Measurements from ENCODE around the gene MYD88. TPM values are rescaled to one million over a fixed set of nuclear protein-coding genes. Genes with fewer than 3 reads are reported as not detected.
A peak's percentile ranks its signal among the peaks of the same experiment; 100 is the strongest.
"Not testable (repeated sequence)": the region's sequence is repeated elsewhere in the genome, so short reads cannot be mapped to it uniquely, and the experiment has no call there.

Gene MYD88
- total and polyA plus RNA-seq, 4 experiments from 2014 or later = 50.5 to 129 (median 80.8) TPM

- no peaks in the 10 kb centered on the region for H3K36me3 Mint-ChIP-seq
- ChIA-PET POLR2A (ENCODE audit: partially characterized antibody) (interaction anchor here (0.9 to 1.9 kb wide), 2 partner anchors 18 to 20 kb away, joined by 3 to 7 read pairs; partner anchors contain the start of genes ACAA1 and MYD88), CTCF (ENCODE audit: partially characterized antibody) (interaction anchor here (0.9 to 1.0 kb wide), 2 partner anchors 10 to 20 kb away, joined by 3 to 4 read pairs; partner anchors contain the start of gene ACAA1)
- no peak for DNase-seq
- no peaks in the 10 kb centered on the region for H3K9me3 ChIP-seq (ENCODE audit: control insufficient read depth in 1 of 2, low read length in 2 of 2)
- H3K4me1 ChIP-seq (ENCODE audit: insufficient read depth, low read length) = peaks cover 7% of the 10 kb centered on the region
- no peaks in the 10 kb centered on the region for H3K9me3 Mint-ChIP-seq
- H3K4me3 Mint-ChIP-seq = no peak overlapping the region
- no peaks in the 10 kb centered on the region for H3K27me3 Mint-ChIP-seq
- intact Hi-C loops (cut with micrococcal nuclease) = no loop called here
- no peak overlapping the region for H3K27ac Mint-ChIP-seq
- peaks cover under 1 to 6% (median 2%) of the 10 kb centered on the region in 4 donors for H3K4me1 Mint-ChIP-seq
- H3K27me3 ChIP-seq (ENCODE audit: insufficient read depth, low read length) = no peaks in the 10 kb centered on the region
- H3K4me3 ChIP-seq (ENCODE audit: low read length in 2 of 2) = no peak overlapping the region
- no peaks in the 10 kb centered on the region for H3K36me3 ChIP-seq (ENCODE audit: insufficient read depth, low read length)
- H3K27ac ChIP-seq (ENCODE audit: low read depth, low read length) = no peak overlapping the region
Observed at GRCh38 chr3:38157117-38157516, 18.7 kb downstream of the MYD88 start.

DNA sequence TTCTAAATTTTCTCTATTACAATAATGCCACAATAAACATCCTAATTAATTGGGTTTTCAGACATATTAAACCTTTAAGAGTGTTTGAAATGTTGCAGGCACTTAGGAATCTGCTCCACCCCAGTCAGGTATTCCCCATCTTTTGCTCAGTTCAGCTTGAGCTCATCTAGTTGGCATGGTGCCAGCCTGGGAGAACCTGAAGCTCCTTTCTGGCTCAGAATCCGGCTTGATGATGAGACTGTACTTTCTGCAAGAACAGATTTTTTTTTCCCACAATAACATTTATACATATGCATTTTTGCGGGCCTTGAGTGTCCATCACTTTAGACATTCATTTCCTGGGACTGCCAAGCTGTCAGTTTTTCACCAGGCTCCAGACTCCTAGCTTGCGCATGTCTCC is 19.1 kb downstream of the MYD88 start:
- Mint-ChIP-seq H3K27ac (peak overlapping the region in 1 of 7 donors; percentile 10), H3K9me3 (no peaks in the 10 kb centered on the region), H3K4me1 (peaks cover 0 to 3% (median 2%) of the 10 kb centered on the region in 4 donors), H3K36me3 (no peaks in the 10 kb centered on the region), H3K27me3 (no peaks in the 10 kb centered on the region), H3K4me3 (no peak overlapping the region)
- intact Hi-C loops (cut with micrococcal nuclease) = no loop called here
- no peak for DNase-seq
- H3K36me3 ChIP-seq (ENCODE audit: insufficient read depth, low read length) = no peaks in the 10 kb centered on the region
- peaks cover 2% of the 10 kb centered on the region for H3K4me1 ChIP-seq (ENCODE audit: insufficient read depth, low read length)
- H3K9me3 ChIP-seq (ENCODE audit: control insufficient read depth in 1 of 2, low read length in 2 of 2) = no peaks in the 10 kb centered on the region
- H3K4me3 ChIP-seq (ENCODE audit: low read length in 2 of 2) = no peak overlapping the region
- CTCF ChIA-PET (ENCODE audit: partially characterized antibody) = interaction anchor here (0.9 to 1.3 kb wide), 3 partner anchors 9 to 21 kb away, joined by 3 to 4 read pairs (median 3); partner anchors contain the start of gene ACAA1
- H3K27me3 ChIP-seq (ENCODE audit: insufficient read depth, low read length) = no peaks in the 10 kb centered on the region
- POLR2A ChIA-PET (ENCODE audit: partially characterized antibody) = interaction anchor here (0.9 to 1.9 kb wide), 2 partner anchors 19 to 20 kb away, joined by 3 to 7 read pairs; partner anchors contain the start of genes ACAA1 and MYD88
- H3K27ac ChIP-seq (ENCODE audit: low read depth, low read length) = no peak overlapping the region

DNA sequence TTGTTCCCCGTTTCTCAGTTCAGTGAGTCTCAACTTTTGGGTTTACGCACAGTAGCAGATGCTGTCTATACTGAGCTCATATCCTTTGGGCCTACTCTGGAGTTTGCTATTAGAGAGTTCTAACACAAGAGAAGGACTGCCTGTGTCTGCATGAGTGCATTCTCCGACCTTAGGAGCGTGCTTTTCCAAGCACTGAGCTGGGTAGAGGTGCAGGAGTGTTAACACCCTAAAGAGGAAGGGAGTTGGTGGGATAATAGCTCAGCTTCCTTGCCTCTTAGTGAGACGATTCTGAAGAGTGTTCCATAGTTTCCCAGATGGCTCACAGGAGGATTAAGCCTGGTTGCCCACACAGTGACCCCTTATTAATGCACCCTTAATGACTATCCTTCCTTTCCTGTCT is 20.0 kb downstream of the MYD88 start:
- no peaks in the 10 kb centered on the region for H3K27me3 Mint-ChIP-seq
- CTCF ChIA-PET (ENCODE audit: partially characterized antibody) = interaction anchor here (1.3 to 1.8 kb wide), 2 partner anchors 17 to 18 kb away, joined by 3 to 4 read pairs; no protein-coding TSS in a partner anchor
- no peak overlapping the region for H3K27ac ChIP-seq (ENCODE audit: low read depth, low read length)
- intact Hi-C loops (cut with micrococcal nuclease) = no loop called here
- no peaks in the 10 kb centered on the region for H3K4me1 Mint-ChIP-seq
- POLR2A ChIA-PET (ENCODE audit: partially characterized antibody) = interaction anchor here (1.9 kb wide), 1 partner anchor 20 kb away, joined by 7 read pairs; the partner anchor contains the start of gene MYD88
- H3K36me3 Mint-ChIP-seq = no peaks in the 10 kb centered on the region
- H3K9me3 ChIP-seq (ENCODE audit: control insufficient read depth in 1 of 2, low read length in 2 of 2) = no peaks in the 10 kb centered on the region
- DNase-seq = no peak
- no peak overlapping the region for H3K27ac Mint-ChIP-seq
- no peaks in the 10 kb centered on the region for H3K27me3 ChIP-seq (ENCODE audit: insufficient read depth, low read length)
- no peaks in the 10 kb centered on the region for H3K9me3 Mint-ChIP-seq
- no peaks in the 10 kb centered on the region for H3K36me3 ChIP-seq (ENCODE audit: insufficient read depth, low read length)
- H3K4me3 ChIP-seq (ENCODE audit: low read length in 2 of 2) = no peak overlapping the region
- H3K4me3 Mint-ChIP-seq = no peak overlapping the region
- no peaks in the 10 kb centered on the region for H3K4me1 ChIP-seq (ENCODE audit: insufficient read depth, low read length)

GRCh38 chr3:38160704-38161103 is 22.2 kb downstream of the MYD88 start:
- H3K4me1 ChIP-seq (ENCODE audit: insufficient read depth, low read length); H3K27ac ChIP-seq (ENCODE audit: low read depth, low read length); H3K27me3 ChIP-seq (ENCODE audit: insufficient read depth, low read length); H3K27ac Mint-ChIP-seq; H3K36me3 Mint-ChIP-seq; POLR2A ChIA-PET (ENCODE audit: partially characterized antibody); H3K9me3 ChIP-seq (ENCODE audit: control insufficient read depth in 1 of 2, low read length in 2 of 2); H3K4me3 Mint-ChIP-seq; intact Hi-C loops (cut with micrococcal nuclease); CTCF ChIA-PET (ENCODE audit: partially characterized antibody); H3K9me3 Mint-ChIP-seq; H3K4me3 ChIP-seq (ENCODE audit: low read length in 2 of 2); DNase-seq; H3K27me3 Mint-ChIP-seq; H3K36me3 ChIP-seq (ENCODE audit: insufficient read depth, low read length): not testable (repeated sequence)
- peaks cover 2 to 13% (median 7%) of the 10 kb centered on the region in 4 donors for H3K4me1 Mint-ChIP-seq

DNA sequence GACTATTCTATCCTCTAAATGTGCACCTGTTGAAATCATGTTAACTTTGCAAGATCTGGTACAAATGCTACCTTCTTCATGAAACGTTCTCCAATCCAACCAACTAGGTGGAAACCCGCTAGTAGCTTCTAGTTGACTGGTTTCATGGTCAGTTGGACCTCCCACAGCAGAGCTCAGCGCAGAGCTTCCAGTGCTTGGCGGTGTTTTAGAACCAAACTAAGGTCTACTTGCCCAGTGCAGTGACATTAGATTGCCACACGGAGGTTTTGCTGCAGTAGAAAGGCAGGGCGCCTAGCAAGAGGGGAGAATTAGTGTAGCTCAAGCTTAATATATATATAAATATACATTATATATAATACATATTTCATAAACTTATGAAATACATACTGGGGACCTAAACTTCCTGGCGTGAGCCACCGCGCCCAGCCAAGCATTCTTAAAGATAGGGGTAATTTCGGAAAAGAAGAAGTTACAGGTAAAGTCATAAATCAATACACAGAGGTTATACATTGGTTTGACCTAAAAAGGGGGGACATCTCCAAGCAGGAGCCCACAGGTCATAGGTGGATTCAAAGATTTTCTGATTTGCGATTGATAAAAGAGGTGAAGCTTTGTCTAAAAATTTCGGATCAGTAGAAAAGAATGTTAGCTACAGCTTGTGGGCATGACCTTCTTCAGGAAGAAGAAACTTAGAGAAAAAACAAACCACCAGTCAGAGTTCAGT is 24.8 kb downstream of the MYD88 start:
- H3K27me3 ChIP-seq (ENCODE audit: insufficient read depth, low read length) = no peaks in the 10 kb centered on the region
- POLR2A ChIA-PET (ENCODE audit: partially characterized antibody) = interaction anchor here (0.7 to 5.8 kb wide), 5 partner anchors 10 to 124 kb away, joined by 3 to 255 read pairs (median 22); partner anchors contain the start of genes ACAA1, DLEC1 and MYD88
- H3K36me3 ChIP-seq (ENCODE audit: insufficient read depth, low read length) = no peaks in the 10 kb centered on the region
- H3K4me3 ChIP-seq (ENCODE audit: low read length in 2 of 2) = no peak overlapping the region
- peak in 2 of 5 donors; percentile 11 to 33 for DNase-seq
- no peak overlapping the region for H3K27ac ChIP-seq (ENCODE audit: low read depth, low read length)
- H3K27ac Mint-ChIP-seq = peak overlapping the region; percentile 61 to 100 (median 100)
- H3K27me3 Mint-ChIP-seq = no peaks in the 10 kb centered on the region
- CTCF ChIA-PET (ENCODE audit: partially characterized antibody) = interaction anchor here (0.7 to 1.5 kb wide), 5 partner anchors 11 to 358 kb away, joined by 3 to 8 read pairs (median 4); partner anchors contain the start of gene ACAA1
- peaks cover 31% of the 10 kb centered on the region for H3K4me1 ChIP-seq (ENCODE audit: insufficient read depth, low read length)
- peak overlapping the region in 2 of 8 donors; percentile 20 to 42 for H3K4me3 Mint-ChIP-seq
- peaks cover 3 to 11% of the 10 kb centered on the region in 2 donors for H3K36me3 Mint-ChIP-seq
- intact Hi-C loops (cut with micrococcal nuclease) = no loop called here
- no peaks in the 10 kb centered on the region for H3K9me3 ChIP-seq (ENCODE audit: control insufficient read depth in 1 of 2, low read length in 2 of 2)
- H3K4me1 Mint-ChIP-seq = peaks cover 22 to 39% (median 29%) of the 10 kb centered on the region in 4 donors
- H3K9me3 Mint-ChIP-seq = peaks cover 0 to 3% (median 0%) of the 10 kb centered on the region in 8 donors

DNA sequence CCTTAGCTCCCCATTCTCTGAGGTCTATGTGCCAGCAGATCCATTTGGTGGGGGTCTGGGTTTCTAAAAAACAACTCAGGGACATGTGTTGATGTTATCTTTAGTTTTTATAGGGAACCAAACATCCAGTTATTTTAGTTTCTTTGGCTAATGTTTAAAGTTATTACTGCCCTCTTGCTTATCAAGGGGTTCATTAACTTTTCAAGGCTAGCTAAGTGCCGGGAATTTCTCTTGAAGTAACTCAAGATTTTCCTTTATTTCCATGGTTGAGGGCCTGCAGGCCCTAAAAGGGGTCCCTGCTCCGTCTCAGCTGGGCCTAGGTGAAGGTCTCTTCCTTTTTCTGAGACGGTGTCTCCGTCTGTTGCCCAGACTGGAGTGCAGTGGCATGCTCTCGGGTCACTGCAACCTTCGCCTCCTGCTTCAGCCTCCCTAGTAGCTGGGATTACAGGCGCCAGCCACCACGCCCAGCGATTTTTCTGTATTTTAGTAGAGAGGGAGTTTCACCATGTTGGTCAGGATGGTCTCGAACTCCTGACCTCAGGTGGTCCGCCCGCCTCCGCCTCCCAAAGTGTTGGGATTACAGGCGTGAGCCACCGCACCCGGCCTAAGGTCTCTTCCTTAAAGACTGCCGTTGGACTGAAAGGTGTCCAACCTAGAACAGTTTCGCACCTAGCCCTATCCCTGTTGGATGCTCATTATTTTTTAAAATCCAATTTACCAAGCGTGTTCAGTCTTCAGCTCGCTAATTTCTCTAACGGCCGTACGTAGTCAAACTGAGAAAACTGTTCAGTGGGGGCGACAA is 25.6 kb downstream of the MYD88 start:
- Histone ChIP-seq H3K9me3 (ENCODE audit: control insufficient read depth in 1 of 2, low read length in 2 of 2) (no peaks in the 10 kb centered on the region), H3K4me1 (ENCODE audit: insufficient read depth, low read length) (peaks cover 39% of the 10 kb centered on the region), H3K4me3 (ENCODE audit: low read length in 2 of 2) (peak overlapping the region; percentile 66 to 72), H3K36me3 (ENCODE audit: insufficient read depth, low read length) (no peaks in the 10 kb centered on the region), H3K27ac (ENCODE audit: low read depth, low read length) (peak overlapping the region; percentile 95), H3K27me3 (ENCODE audit: insufficient read depth, low read length) (no peaks in the 10 kb centered on the region)
- DNase-seq = no peak
- Mint-ChIP-seq H3K27me3 (no peaks in the 10 kb centered on the region), H3K27ac (peak overlapping the region; percentile 99 to 100 (median 100)), H3K36me3 (peaks cover 3 to 11% of the 10 kb centered on the region in 2 donors), H3K4me1 (peaks cover 28 to 46% (median 36%) of the 10 kb centered on the region in 4 donors), H3K9me3 (peaks cover 0 to 3% (median 0%) of the 10 kb centered on the region in 8 donors), H3K4me3 (peak overlapping the region; percentile 88 to 98 (median 94))
- POLR2A ChIA-PET (ENCODE audit: partially characterized antibody) = interaction anchor here (0.6 to 5.8 kb wide), 24 partner anchors 8 to 355 kb away, joined by 3 to 255 read pairs (median 5); partner anchors contain the start of genes ACAA1, DLEC1, MYD88 and XYLB
- CTCF ChIA-PET (ENCODE audit: partially characterized antibody) = interaction anchor here (0.7 to 2.4 kb wide), 18 partner anchors 10 to 1242 kb away, joined by 3 to 9 read pairs (median 4); partner anchors contain the start of genes ACAA1, DLEC1, RPSA and XYLB
- intact Hi-C loops (cut with micrococcal nuclease) = no loop called here

All from CD4-positive, alpha-beta memory T cell (primary cell).